ENCODE results near the gene BAHCC1. TPM values are rescaled to one million over a fixed set of nuclear protein-coding genes. Genes with fewer than 3 reads are reported as not detected.

Gene BAHCC1
- total RNA-seq, 1 experiment from 2014 or later, result 15.4 TPM

- DNase-seq (ENCODE audit: low read depth, low spot score), result no peak
- in situ Hi-C loops (cut with HindIII; ENCODE audit: low pct_unique_long_range_greater_than_20kb, low sequenced_read_pairs), result no loop called here
Observed at GRCh38 chr17:81483862-81484194, 88.6 kb downstream of the BAHCC1 start.

GRCh38 chr17:81484195-81484979, 89.1 kb downstream of the BAHCC1 start:
- in situ Hi-C loops (cut with HindIII; ENCODE audit: low pct_unique_long_range_greater_than_20kb, low sequenced_read_pairs), result no loop called here
- DNase-seq (ENCODE audit: low read depth, low spot score), result peak; percentile 90

GRCh38 chr17:81486199-81486810, 91.0 kb downstream of the BAHCC1 start:
- in situ Hi-C loops (cut with HindIII; ENCODE audit: low pct_unique_long_range_greater_than_20kb, low sequenced_read_pairs), result no loop called here

GRCh38 chr17:81487089-81487486, 91.8 kb downstream of the BAHCC1 start:
- in situ Hi-C loops (cut with HindIII; ENCODE audit: low pct_unique_long_range_greater_than_20kb, low sequenced_read_pairs), result no loop called here
- DNase-seq (ENCODE audit: low read depth, low spot score), result no peak

More at GRCh38 chr17:81486199-81486810, 91.0 kb downstream of the BAHCC1 start:
- DNase-seq (ENCODE audit: low read depth, low spot score), result no peak

- in situ Hi-C loops (cut with HindIII; ENCODE audit: low pct_unique_long_range_greater_than_20kb, low sequenced_read_pairs), result no loop called here
- DNase-seq (ENCODE audit: low read depth, low spot score), result no peak
Observed at GRCh38 chr17:81487487-81488275, 92.4 kb downstream of the BAHCC1 start.

GRCh38 chr17:81488276-81488860, 93.1 kb downstream of the BAHCC1 start:
- in situ Hi-C loops (cut with HindIII; ENCODE audit: low pct_unique_long_range_greater_than_20kb, low sequenced_read_pairs), result no loop called here

GRCh38 chr17:81489012-81489997, 94.0 kb downstream of the BAHCC1 start:
- in situ Hi-C loops (cut with HindIII; ENCODE audit: low pct_unique_long_range_greater_than_20kb, low sequenced_read_pairs), result no loop called here
- DNase-seq (ENCODE audit: low read depth, low spot score), result no peak

More at GRCh38 chr17:81488276-81488860, 93.1 kb downstream of the BAHCC1 start:
- DNase-seq (ENCODE audit: low read depth, low spot score), result no peak

- DNase-seq (ENCODE audit: low read depth, low spot score), result no peak
- in situ Hi-C loops (cut with HindIII; ENCODE audit: low pct_unique_long_range_greater_than_20kb, low sequenced_read_pairs), result no loop called here
Observed at GRCh38 chr17:81489998-81490992, 95.0 kb downstream of the BAHCC1 start.

- DNase-seq (ENCODE audit: low read depth, low spot score), result no peak
- in situ Hi-C loops (cut with HindIII; ENCODE audit: low pct_unique_long_range_greater_than_20kb, low sequenced_read_pairs), result no loop called here
Observed at GRCh38 chr17:81491181-81491581, 95.9 kb downstream of the BAHCC1 start.

GRCh38 chr17:81491761-81492160, 96.5 kb downstream of the BAHCC1 start:
- in situ Hi-C loops (cut with HindIII; ENCODE audit: low pct_unique_long_range_greater_than_20kb, low sequenced_read_pairs), result no loop called here
- no peak for DNase-seq (ENCODE audit: low read depth, low spot score)

GRCh38 chr17:81492202-81492601, 96.9 kb downstream of the BAHCC1 start:
- no peak for DNase-seq (ENCODE audit: low read depth, low spot score)
- in situ Hi-C loops (cut with HindIII; ENCODE audit: low pct_unique_long_range_greater_than_20kb, low sequenced_read_pairs), result no loop called here

- DNase-seq (ENCODE audit: low read depth, low spot score), result no peak
- in situ Hi-C loops (cut with HindIII; ENCODE audit: low pct_unique_long_range_greater_than_20kb, low sequenced_read_pairs), result no loop called here
Observed at GRCh38 chr17:81492706-81493105, 97.4 kb downstream of the BAHCC1 start.

- in situ Hi-C loops (cut with HindIII; ENCODE audit: low pct_unique_long_range_greater_than_20kb, low sequenced_read_pairs), result no loop called here
- DNase-seq (ENCODE audit: low read depth, low spot score), result peak; percentile 58
Observed at GRCh38 chr17:81493198-81494038, 98.2 kb downstream of the BAHCC1 start.

- peak; percentile 48 for DNase-seq (ENCODE audit: low read depth, low spot score)
- in situ Hi-C loops (cut with HindIII; ENCODE audit: low pct_unique_long_range_greater_than_20kb, low sequenced_read_pairs), result no loop called here
Observed at GRCh38 chr17:81494626-81495377, 99.5 kb downstream of the BAHCC1 start.
